Measurements from ENCODE around the gene PNLIPRP1. TPM values are rescaled to one million over a fixed set of nuclear protein-coding genes. Genes with fewer than 3 reads are reported as not detected.

The PNLIPRP1 gene
- total RNA-seq, 2 experiments from 2014 or later: not detected

GRCh38 chr10:116606061-116606483 is 15.3 kb downstream of the PNLIPRP1 start:
- TF ChIP-seq, protein P1, sequence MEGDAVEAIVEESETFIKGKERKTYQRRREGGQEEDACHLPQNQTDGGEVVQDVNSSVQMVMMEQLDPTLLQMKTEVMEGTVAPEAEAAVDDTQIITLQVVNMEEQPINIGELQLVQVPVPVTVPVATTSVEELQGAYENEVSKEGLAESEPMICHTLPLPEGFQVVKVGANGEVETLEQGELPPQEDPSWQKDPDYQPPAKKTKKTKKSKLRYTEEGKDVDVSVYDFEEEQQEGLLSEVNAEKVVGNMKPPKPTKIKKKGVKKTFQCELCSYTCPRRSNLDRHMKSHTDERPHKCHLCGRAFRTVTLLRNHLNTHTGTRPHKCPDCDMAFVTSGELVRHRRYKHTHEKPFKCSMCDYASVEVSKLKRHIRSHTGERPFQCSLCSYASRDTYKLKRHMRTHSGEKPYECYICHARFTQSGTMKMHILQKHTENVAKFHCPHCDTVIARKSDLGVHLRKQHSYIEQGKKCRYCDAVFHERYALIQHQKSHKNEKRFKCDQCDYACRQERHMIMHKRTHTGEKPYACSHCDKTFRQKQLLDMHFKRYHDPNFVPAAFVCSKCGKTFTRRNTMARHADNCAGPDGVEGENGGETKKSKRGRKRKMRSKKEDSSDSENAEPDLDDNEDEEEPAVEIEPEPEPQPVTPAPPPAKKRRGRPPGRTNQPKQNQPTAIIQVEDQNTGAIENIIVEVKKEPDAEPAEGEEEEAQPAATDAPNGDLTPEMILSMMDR (conservative IDR thresholded peaks at IDR 0.05; ENCODE audit: low read length): no peak
- TF ChIP-seq EZH2phosphoT487 (IDR thresholded peaks at IDR 0.05; ENCODE audit: borderline replicate concordance, low read depth, low read length): no peak
- no peak overlapping the region for H3K27ac ChIP-seq (ENCODE audit: low read depth, low read length, poor library complexity, severe bottlenecking)
- H3K9me2 ChIP-seq (ENCODE audit: insufficient read depth, low read length): no peaks in the 10 kb centered on the region
- CTCF ChIA-PET (ENCODE audit: unreplicated experiment): no interaction called here
- no peaks in the 10 kb centered on the region for H3K79me2 ChIP-seq (ENCODE audit: insufficient read depth, low read depth, low read length)
- BruUV-seq (replicated peaks): no TSS peak
- POLR2A ChIA-PET: no interaction called here
- no peak for DNase-seq (ENCODE audit: low spot score)
- H2AFZ ChIP-seq (ENCODE audit: low read length): no peak overlapping the region
- H3K36me3 ChIP-seq (ENCODE audit: insufficient read depth, low read length): no peaks in the 10 kb centered on the region
- H3K4me2 ChIP-seq (ENCODE audit: low read length): no peak overlapping the region
- no peaks in the 10 kb centered on the region for H3K9me3 ChIP-seq (ENCODE audit: low read length)
- no peaks in the 10 kb centered on the region for H3K4me1 ChIP-seq (ENCODE audit: insufficient read depth, low read length, poor library complexity, severe bottlenecking)
- no peak overlapping the region for H3K4me3 ChIP-seq (ENCODE audit: low read depth, low read length, poor library complexity, severe bottlenecking)
- intact Hi-C loops (cut with micrococcal nuclease; ENCODE audit: unreplicated experiment): no loop called here
- no peaks in the 10 kb centered on the region for H4K20me1 ChIP-seq (ENCODE audit: insufficient read depth, low read length)

DNA sequence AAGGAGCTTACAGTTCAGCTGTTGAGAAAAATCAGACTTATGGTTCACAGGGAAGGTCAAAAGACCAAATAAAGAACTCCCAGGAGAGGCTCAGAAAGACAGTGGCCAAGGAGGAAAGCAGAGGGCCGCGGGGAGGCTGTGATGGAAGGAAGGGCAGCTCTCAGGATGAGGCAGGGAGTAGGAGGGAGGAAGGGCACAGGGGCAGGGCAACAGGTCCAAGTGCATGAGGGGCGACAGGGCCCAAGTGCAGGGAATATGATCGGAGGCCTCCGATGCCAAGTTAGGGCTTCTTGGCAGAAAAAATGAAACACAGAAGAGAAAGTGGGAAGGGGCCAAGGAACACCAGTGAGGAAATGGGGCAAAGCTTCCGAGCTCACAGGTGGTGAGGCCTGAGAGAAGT is 16.6 kb downstream of the PNLIPRP1 start:
- no TSS peak for BruUV-seq (replicated peaks)
- Histone ChIP-seq H4K20me1 (ENCODE audit: insufficient read depth, low read length) (no peaks in the 10 kb centered on the region), H3K9me3 (ENCODE audit: low read length) (no peaks in the 10 kb centered on the region), H3K4me1 (ENCODE audit: insufficient read depth, low read length, poor library complexity, severe bottlenecking) (no peaks in the 10 kb centered on the region), H3K9me2 (ENCODE audit: insufficient read depth, low read length) (no peaks in the 10 kb centered on the region), H3K27ac (ENCODE audit: low read depth, low read length, poor library complexity, severe bottlenecking) (no peak overlapping the region), H3K4me3 (ENCODE audit: low read depth, low read length, poor library complexity, severe bottlenecking) (no peak overlapping the region), H3K79me2 (ENCODE audit: insufficient read depth, low read depth, low read length) (no peaks in the 10 kb centered on the region), H3K4me2 (ENCODE audit: low read length) (no peak overlapping the region), H2AFZ (ENCODE audit: low read length) (no peak overlapping the region), H3K36me3 (ENCODE audit: insufficient read depth, low read length) (no peaks in the 10 kb centered on the region)
- TF ChIP-seq EZH2phosphoT487 (IDR thresholded peaks at IDR 0.05; ENCODE audit: borderline replicate concordance, low read depth, low read length): no peak
- TF ChIP-seq, protein P1 (conservative IDR thresholded peaks at IDR 0.05; ENCODE audit: low read length): no peak
- DNase-seq (ENCODE audit: low spot score): no peak
- ChIA-PET POLR2A (interaction anchor here (1.0 kb wide), 1 partner anchor 9 kb away, joined by 3 read pairs; no protein-coding TSS in a partner anchor), CTCF (ENCODE audit: unreplicated experiment) (no interaction called here)
- intact Hi-C loops (cut with micrococcal nuclease; ENCODE audit: unreplicated experiment): no loop called here

DNA sequence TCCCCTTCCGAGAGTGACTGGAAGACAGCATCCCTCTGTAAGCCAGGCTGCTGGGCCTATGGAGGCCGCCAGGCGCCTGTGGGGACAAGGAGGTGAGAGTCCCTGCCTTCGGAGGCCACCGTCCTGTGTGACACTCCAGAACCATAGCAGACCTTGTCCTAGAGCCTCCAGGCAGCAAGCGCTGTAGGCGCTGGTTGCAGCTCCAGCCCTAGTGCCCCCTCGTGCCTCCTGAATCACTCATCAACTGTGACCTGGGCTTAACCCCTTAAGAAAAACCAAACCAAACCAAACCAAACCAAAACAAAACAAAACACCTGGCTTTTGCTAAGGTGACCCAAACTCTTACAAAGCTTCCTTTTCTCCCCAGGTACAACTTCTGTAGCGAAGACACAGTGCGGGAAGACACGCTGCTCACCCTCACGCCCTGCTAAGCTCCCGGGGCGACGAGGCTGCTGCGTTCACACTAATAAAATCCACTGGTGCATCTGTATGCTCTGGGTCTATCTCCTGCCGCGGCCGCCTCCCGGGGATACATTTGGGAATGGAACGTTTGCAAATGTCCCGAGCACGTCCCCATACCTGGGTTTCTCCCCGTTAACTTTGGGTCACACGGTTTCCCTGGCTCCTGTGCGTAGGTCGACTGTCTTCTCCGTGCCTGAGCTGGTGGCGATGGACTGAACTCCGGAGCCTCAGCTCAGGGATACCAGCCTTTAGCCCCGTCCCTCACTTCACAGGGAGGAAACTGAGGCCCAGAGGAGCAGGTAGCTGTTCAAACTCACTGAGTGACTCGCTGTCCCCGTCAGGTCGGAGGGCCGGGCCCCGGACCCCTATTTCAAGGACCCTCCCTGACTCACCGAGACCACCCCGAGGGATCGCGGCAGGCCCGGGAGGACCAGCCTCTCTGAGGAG is 18.2 kb downstream of the PNLIPRP1 start:
- no peaks in the 10 kb centered on the region for H3K9me3 ChIP-seq (ENCODE audit: low read length)
- TF ChIP-seq EZH2phosphoT487 (IDR thresholded peaks at IDR 0.05; ENCODE audit: borderline replicate concordance, low read depth, low read length): no peak
- TF ChIP-seq, protein P1 (conservative IDR thresholded peaks at IDR 0.05; ENCODE audit: low read length): no peak
- H3K27ac ChIP-seq (ENCODE audit: low read depth, low read length, poor library complexity, severe bottlenecking): no peak overlapping the region
- H2AFZ ChIP-seq (ENCODE audit: low read length): no peak overlapping the region
- no peaks in the 10 kb centered on the region for H3K79me2 ChIP-seq (ENCODE audit: insufficient read depth, low read depth, low read length)
- no peaks in the 10 kb centered on the region for H3K9me2 ChIP-seq (ENCODE audit: insufficient read depth, low read length)
- H3K4me2 ChIP-seq (ENCODE audit: low read length): no peak overlapping the region
- POLR2A ChIA-PET: interaction anchor here (0.5 to 0.7 kb wide), 2 partner anchors 8 to 65 kb away, joined by 3 read pairs; no protein-coding TSS in a partner anchor
- no peaks in the 10 kb centered on the region for H3K4me1 ChIP-seq (ENCODE audit: insufficient read depth, low read length, poor library complexity, severe bottlenecking)
- no TSS peak for BruUV-seq (replicated peaks)
- no peaks in the 10 kb centered on the region for H3K36me3 ChIP-seq (ENCODE audit: insufficient read depth, low read length)
- H3K4me3 ChIP-seq (ENCODE audit: low read depth, low read length, poor library complexity, severe bottlenecking): no peak overlapping the region
- intact Hi-C loops (cut with micrococcal nuclease; ENCODE audit: unreplicated experiment): no loop called here
- CTCF ChIA-PET (ENCODE audit: unreplicated experiment): no interaction called here
- DNase-seq (ENCODE audit: low spot score): no peak
- no peaks in the 10 kb centered on the region for H4K20me1 ChIP-seq (ENCODE audit: insufficient read depth, low read length)
